Large intestine (tissue), 3 donors: ENCODE data around the gene SIN3B. TPM values are rescaled to one million over a fixed set of nuclear protein-coding genes. Genes with fewer than 3 reads are reported as not detected.
A peak's percentile ranks its signal among the peaks of the same experiment; 100 is the strongest.

ENCODE experiments used
- DNase-seq, 2 donors: peaks; one replicate each; pipeline versions ENCODE4 v3.0.0 to v3.0.0-alpha.2; 2013
- H3K27ac ChIP-seq: one replicate; pipeline ENCODE4 v1.5.1; 2013; ENCODE audit warnings: low read length
- H3K27me3 ChIP-seq: 2 replicates; pipeline ENCODE4 v1.6.1; 2013; ENCODE audit warnings: low read length; ENCODE audit not compliant: control insufficient read depth, insufficient read depth
- H3K36me3 ChIP-seq: 2 replicates; pipeline ENCODE4 v1.6.1; 2013; ENCODE audit warnings: low read length; ENCODE audit not compliant: control insufficient read depth, insufficient read depth
- H3K4me1 ChIP-seq: one replicate; pipeline ENCODE4 v1.6.1; 2013; ENCODE audit warnings: low read length; ENCODE audit not compliant: control insufficient read depth, insufficient read depth
- H3K4me3 ChIP-seq: one replicate; pipeline ENCODE4 v1.5.1; 2013; ENCODE audit warnings: low read length
- H3K9me3 ChIP-seq: one replicate; pipeline ENCODE4 v1.6.1; 2013; ENCODE audit warnings: mild to moderate bottlenecking, low read depth, low read length, moderate library complexity; ENCODE audit not compliant: control insufficient read depth
- WGBS: methylation state at CpG from one replicate; pipeline ENCODE4 v1.1.5; 2013; ENCODE audit warnings: low lambda C conversion rate; ENCODE audit not compliant: insufficient coverage; 5-methylcytosine and 5-hydroxymethylcytosine counted together
- polyA plus RNA-seq: library from polyadenylated mRNA; unstranded; fragments of 120-200 nt; gene quantifications from one replicate; pipeline ENCODE4 v1.2.1, GENCODE V29; 2013

SIN3B gene
- polyA plus RNA-seq, 1 donor = 46.2 TPM

GRCh38 chr19:16887353-16888265, 58.4 kb downstream of the SIN3B start:
- Histone ChIP-seq H3K4me3 (no peak overlapping the region), H3K27ac (no peak overlapping the region), H3K27me3 (no peaks in the 10 kb centered on the region), H3K36me3 (no peaks in the 10 kb centered on the region), H3K9me3 (peaks cover 6% of the 10 kb centered on the region), H3K4me1 (peaks cover 7% of the 10 kb centered on the region)
- WGBS = no CpG with 5 or more reads among the region's 17 CpGs
- DNase-seq = no peak

- no peaks in the 10 kb centered on the region for H3K27me3 ChIP-seq
- H3K4me1 ChIP-seq = peaks cover 7% of the 10 kb centered on the region
- peak; percentile 37 to 57 for DNase-seq
- no peaks in the 10 kb centered on the region for H3K9me3 ChIP-seq
- peak within 1 kb of the TSS; percentile 24 for H3K4me3 ChIP-seq
- no CpG with 5 or more reads among the region's 31 CpGs for WGBS
- peak within 1 kb of the TSS; percentile 12 for H3K27ac ChIP-seq
- no peaks in the 10 kb centered on the region for H3K36me3 ChIP-seq
These were observed 59.6 kb downstream of the SIN3B start, which contains the start of gene F2RL3 for GRCh38 chr19:16888629-16889365. F2RL3 (plus strand) TSS chr19:16888999; CDS start chr19:16889190, 191 bp downstream.

- H3K9me3 ChIP-seq = no peaks in the 10 kb centered on the region
- H3K27ac ChIP-seq = peak overlapping the region; percentile 12
- H3K27me3 ChIP-seq = peaks cover 6% of the 10 kb centered on the region
- no peak for DNase-seq
- H3K4me1 ChIP-seq = peaks cover 7% of the 10 kb centered on the region
- no CpG with 5 or more reads among the region's 22 CpGs for WGBS
- no peaks in the 10 kb centered on the region for H3K36me3 ChIP-seq
- H3K4me3 ChIP-seq = peak overlapping the region; percentile 10
These were observed 60.2 kb downstream of the SIN3B start for GRCh38 chr19:16889366-16889882.

GRCh38 chr19:16889883-16890460, 60.8 kb downstream of the SIN3B start:
- Histone ChIP-seq H3K27ac (no peak overlapping the region), H3K27me3 (peaks cover 6% of the 10 kb centered on the region), H3K4me3 (no peak overlapping the region), H3K36me3 (no peaks in the 10 kb centered on the region), H3K4me1 (peaks cover 7% of the 10 kb centered on the region), H3K9me3 (no peaks in the 10 kb centered on the region)
- WGBS = no CpG with 5 or more reads among the region's 48 CpGs
- DNase-seq = no peak

GRCh38 chr19:16890461-16891184, 61.4 kb downstream of the SIN3B start:
- no CpG with 5 or more reads among the region's 24 CpGs for WGBS
- no peaks in the 10 kb centered on the region for H3K9me3 ChIP-seq
- DNase-seq = no peak
- no peaks in the 10 kb centered on the region for H3K36me3 ChIP-seq
- no peak overlapping the region for H3K27ac ChIP-seq
- H3K4me3 ChIP-seq = no peak overlapping the region
- H3K4me1 ChIP-seq = peaks cover 7% of the 10 kb centered on the region
- peaks cover 10% of the 10 kb centered on the region for H3K27me3 ChIP-seq

- no peak overlapping the region for H3K27ac ChIP-seq
- no peaks in the 10 kb centered on the region for H3K9me3 ChIP-seq
- H3K4me3 ChIP-seq = no peak overlapping the region
- peaks cover 20% of the 10 kb centered on the region for H3K27me3 ChIP-seq
- no peak for DNase-seq
- WGBS = no CpG with 5 or more reads among the region's 12 CpGs
- H3K36me3 ChIP-seq = no peaks in the 10 kb centered on the region
- H3K4me1 ChIP-seq = peaks cover 11% of the 10 kb centered on the region
These were observed 62.6 kb downstream of the SIN3B start for GRCh38 chr19:16891696-16892382.

GRCh38 chr19:16892436-16892835, 63.2 kb downstream of the SIN3B start:
- WGBS = no CpG with 5 or more reads among the region's 4 CpGs
- Histone ChIP-seq H3K4me3 (no peak overlapping the region), H3K4me1 (peaks cover 11% of the 10 kb centered on the region), H3K27me3 (peaks cover 21% of the 10 kb centered on the region), H3K9me3 (peaks cover 3% of the 10 kb centered on the region), H3K27ac (no peak overlapping the region), H3K36me3 (no peaks in the 10 kb centered on the region)
- DNase-seq = no peak

GRCh38 chr19:16892868-16893685, 63.9 kb downstream of the SIN3B start:
- Histone ChIP-seq H3K27me3 (peaks cover 24% of the 10 kb centered on the region), H3K27ac (no peak overlapping the region)
- whole genome bisulfite sequencing = no CpG with 5 or more reads among the region's 19 CpGs

GRCh38 chr19:16893686-16893989, 64.4 kb downstream of the SIN3B start:
- WGBS = no CpG with 5 or more reads among the region's 14 CpGs
- Histone ChIP-seq H3K27ac (no peak overlapping the region), H3K36me3 (no peaks in the 10 kb centered on the region)

More at GRCh38 chr19:16892868-16893685, 63.9 kb downstream of the SIN3B start:
- H3K4me1 ChIP-seq = peaks cover 8% of the 10 kb centered on the region
- no peaks in the 10 kb centered on the region for H3K36me3 ChIP-seq
- H3K9me3 ChIP-seq = peaks cover 4% of the 10 kb centered on the region
- no peak for DNase-seq
- no peak overlapping the region for H3K4me3 ChIP-seq

More at GRCh38 chr19:16893686-16893989, 64.4 kb downstream of the SIN3B start:
- Histone ChIP-seq H3K4me1 (peaks cover 8% of the 10 kb centered on the region), H3K4me3 (no peak overlapping the region), H3K27me3 (peaks cover 24% of the 10 kb centered on the region), H3K9me3 (peaks cover 4% of the 10 kb centered on the region)
- no peak for DNase-seq
